Skeletal muscle satellite cell (primary cell): ENCODE measurements around the gene CUL4A.

Source experiments
- H3K27me3 ChIP-seq: 2 replicates; pipeline ENCODE4 v1.7.0; 2013; ENCODE audit warnings: low read length; ENCODE audit not compliant: control insufficient read depth, insufficient read depth
- H3K36me3 ChIP-seq: 2 replicates; pipeline ENCODE4 v1.7.0; 2013; ENCODE audit warnings: mild to moderate bottlenecking, control low read depth, low read length; ENCODE audit not compliant: insufficient read depth
- H3K4me1 ChIP-seq: 2 replicates; pipeline ENCODE4 v1.7.0; 2013; ENCODE audit warnings: low read length; ENCODE audit not compliant: control insufficient read depth, insufficient read depth
- H3K4me2 ChIP-seq: 2 replicates; pipeline ENCODE4 v1.7.0; 2013; ENCODE audit warnings: mild to moderate bottlenecking, low read length
- H3K4me3 ChIP-seq: 2 replicates; pipeline ENCODE4 v1.7.0; 2013; ENCODE audit warnings: low read length
- H3K9ac ChIP-seq: 2 replicates; pipeline ENCODE4 v1.7.0; 2013; ENCODE audit warnings: mild to moderate bottlenecking, low read depth, low read length, moderate library complexity
- H3K9me3 ChIP-seq: replicated peaks from 2 replicates; pipeline ENCODE4 v1.7.0; 2013; ENCODE audit warnings: mild to moderate bottlenecking, control low read depth, low read length

The CUL4A gene

GRCh38 chr13:113201815-113202214, 7.6 kb upstream of the CUL4A start:
- Histone ChIP-seq H3K4me3 (no peak overlapping the region), H3K9me3 (no peaks in the 10 kb centered on the region), H3K9ac (no peak overlapping the region), H3K27me3 (no peaks in the 10 kb centered on the region), H3K4me2 (no peak overlapping the region), H3K36me3 (peaks cover 48% of the 10 kb centered on the region), H3K4me1 (peaks cover 29% of the 10 kb centered on the region)

- Histone ChIP-seq H3K9ac (no peak overlapping the region), H3K4me2 (peak overlapping the region; percentile 42), H3K4me1 (peaks cover 36% of the 10 kb centered on the region)
Measured at GRCh38 chr13:113202912-113203311, 6.5 kb upstream of the CUL4A start.

GRCh38 chr13:113203507-113204377, 5.7 kb upstream of the CUL4A start:
- Histone ChIP-seq H3K9ac (no peak overlapping the region), H3K9me3 (no peaks in the 10 kb centered on the region), H3K4me2 (no peak overlapping the region), H3K27me3 (no peaks in the 10 kb centered on the region), H3K4me1 (peaks cover 36% of the 10 kb centered on the region), H3K4me3 (no peak overlapping the region), H3K36me3 (peaks cover 37% of the 10 kb centered on the region)

More at GRCh38 chr13:113202912-113203311, 6.5 kb upstream of the CUL4A start:
- Histone ChIP-seq H3K4me3 (no peak overlapping the region), H3K36me3 (peaks cover 40% of the 10 kb centered on the region), H3K27me3 (no peaks in the 10 kb centered on the region), H3K9me3 (no peaks in the 10 kb centered on the region)

GRCh38 chr13:113204378-113204734, 5.1 kb upstream of the CUL4A start:
- Histone ChIP-seq H3K36me3 (peaks cover 31% of the 10 kb centered on the region), H3K4me2 (no peak overlapping the region), H3K9me3 (no peaks in the 10 kb centered on the region), H3K9ac (no peak overlapping the region), H3K27me3 (no peaks in the 10 kb centered on the region), H3K4me1 (peaks cover 36% of the 10 kb centered on the region), H3K4me3 (no peak overlapping the region)

GRCh38 chr13:113205428-113205931, 3.9 kb upstream of the CUL4A start:
- Histone ChIP-seq H3K4me2 (peak overlapping the region; percentile 57), H3K36me3 (peaks cover 22% of the 10 kb centered on the region), H3K4me1 (peaks cover 36% of the 10 kb centered on the region), H3K27me3 (no peaks in the 10 kb centered on the region), H3K9me3 (no peaks in the 10 kb centered on the region), H3K4me3 (no peak overlapping the region), H3K9ac (no peak overlapping the region)

GRCh38 chr13:113207460-113207859, 2.0 kb upstream of the CUL4A start:
- Histone ChIP-seq H3K36me3 (peaks cover 32% of the 10 kb centered on the region), H3K4me2 (peak overlapping the region; percentile 97), H3K4me1 (peaks cover 42% of the 10 kb centered on the region), H3K9me3 (no peaks in the 10 kb centered on the region), H3K27me3 (no peaks in the 10 kb centered on the region), H3K9ac (peak overlapping the region; percentile 99), H3K4me3 (peak overlapping the region; percentile 99)

GRCh38 chr13:113207890-113208420, 1.5 kb upstream of the CUL4A start:
- Histone ChIP-seq H3K4me3 (peak overlapping the region; percentile 99), H3K9me3 (no peaks in the 10 kb centered on the region), H3K36me3 (peaks cover 32% of the 10 kb centered on the region), H3K4me2 (peak overlapping the region; percentile 97), H3K4me1 (peaks cover 40% of the 10 kb centered on the region), H3K27me3 (no peaks in the 10 kb centered on the region), H3K9ac (peak overlapping the region; percentile 99)

GRCh38 chr13:113208421-113209335, 735 bp upstream of the CUL4A start, which contains the start of gene PCID2:
Gene PCID2 (minus strand): TSS chr13:113208669. CDS start chr13:113208634, 35 bp downstream.
- peak within 1 kb of the TSS; percentile 97 for H3K4me2 ChIP-seq
- peaks cover 37% of the 10 kb centered on the region for H3K4me1 ChIP-seq
- peaks cover 32% of the 10 kb centered on the region for H3K36me3 ChIP-seq
- peak within 1 kb of the TSS; percentile 99 for H3K4me3 ChIP-seq
- H3K27me3 ChIP-seq: no peaks in the 10 kb centered on the region
- H3K9me3 ChIP-seq: no peaks in the 10 kb centered on the region
- peak within 1 kb of the TSS; percentile 99 for H3K9ac ChIP-seq

- H3K27me3 ChIP-seq: no peaks in the 10 kb centered on the region
Measured at GRCh38 chr13:113209759-113210421, 477 bp downstream of the CUL4A start.

GRCh38 chr13:113210833-113211232, 1.4 kb downstream of the CUL4A start:
- Histone ChIP-seq H3K4me2 (peak overlapping the region; percentile 74), H3K27me3 (no peaks in the 10 kb centered on the region), H3K4me3 (peak overlapping the region; percentile 99), H3K9ac (peak overlapping the region; percentile 99), H3K36me3 (peaks cover 22% of the 10 kb centered on the region), H3K4me1 (peaks cover 35% of the 10 kb centered on the region), H3K9me3 (no peaks in the 10 kb centered on the region)

More at GRCh38 chr13:113209759-113210421, 477 bp downstream of the CUL4A start:
- Histone ChIP-seq H3K4me3 (peak overlapping the region; percentile 99), H3K9me3 (no peaks in the 10 kb centered on the region), H3K9ac (peak overlapping the region; percentile 99), H3K4me2 (peak overlapping the region; percentile 74), H3K36me3 (peaks cover 25% of the 10 kb centered on the region), H3K4me1 (peaks cover 35% of the 10 kb centered on the region)
